NCI-H2171 (cell line): ENCODE data around the gene PLAAT1.
A peak's percentile ranks its signal among the peaks of the same experiment; 100 is the strongest.

Experiments
- DNase-seq: peaks from one replicate; lab custom pipeline; 2025; lab: John Stamatoyannopoulos, UW

The PLAAT1 gene

DNA sequence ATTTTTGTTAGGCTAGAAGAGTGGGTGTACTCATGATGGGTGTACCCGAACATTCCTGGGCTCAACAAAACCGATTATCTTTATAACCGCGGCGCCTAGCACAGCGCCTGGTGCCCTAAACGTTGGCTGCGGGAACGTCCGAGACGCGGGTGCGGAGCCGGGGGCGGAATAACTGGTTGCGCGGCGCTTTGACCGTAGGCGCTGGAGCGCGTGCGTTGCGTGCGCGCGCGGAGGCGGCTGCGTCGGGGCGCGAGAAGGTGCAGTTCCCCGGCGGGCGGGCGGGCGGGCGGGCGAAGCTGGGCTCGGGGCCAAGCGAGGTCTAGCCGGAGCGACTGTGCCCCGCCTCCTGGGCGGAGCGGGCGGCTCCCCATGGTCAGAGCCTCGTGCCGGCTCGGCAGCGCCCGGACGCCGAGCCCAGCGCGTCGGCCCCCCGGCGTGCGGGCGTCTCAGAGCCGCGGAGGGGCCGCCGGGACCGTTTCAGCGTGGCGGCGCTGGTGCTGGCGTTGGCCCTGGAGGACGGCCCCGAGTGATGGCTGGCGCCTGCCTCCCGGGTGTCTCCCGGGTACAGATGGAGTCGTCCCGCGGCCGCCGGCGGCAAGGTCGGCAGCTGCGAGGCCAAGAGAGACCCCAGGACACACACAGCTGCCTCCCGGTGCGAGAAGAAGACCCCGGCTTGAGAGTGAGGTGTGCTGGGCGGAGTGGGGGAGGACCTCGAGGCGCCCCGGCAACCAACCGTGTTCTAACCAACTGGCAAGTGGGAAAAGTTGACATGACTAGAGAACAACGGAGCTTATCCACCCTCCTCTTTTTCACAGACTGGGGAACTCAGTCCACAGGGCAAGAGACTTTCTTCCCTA is at the start of gene PLAAT1:
TSS of gene PLAAT1 (plus strand) at position 373 of the 857 bp plus-strand sequence. CDS start 14,429 bp downstream, outside the sequence.
- peak; percentile 83 for DNase-seq

DNA sequence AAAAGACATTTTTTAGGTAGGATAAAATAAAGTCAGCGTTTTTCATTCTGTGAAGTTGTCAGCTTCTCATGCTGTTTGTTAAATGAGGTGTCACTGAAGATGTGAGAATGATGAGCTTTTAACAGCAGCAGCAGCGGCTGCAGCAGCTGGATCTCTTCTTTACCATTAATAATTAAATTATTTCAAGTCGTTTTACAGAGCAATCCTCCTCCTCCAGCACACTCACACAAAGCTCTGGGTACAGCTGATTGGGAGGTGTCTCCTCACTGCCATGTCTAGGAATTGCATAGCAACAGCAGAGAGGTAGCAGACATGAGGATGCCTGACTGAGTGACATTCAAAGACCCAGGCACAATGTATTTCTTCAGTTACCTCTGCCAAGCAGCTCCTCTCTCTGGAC is 46.7 kb upstream of the PLAAT1 start:
- no peak for DNase-seq

- no peak for DNase-seq
Observed at GRCh38 chr3:193196746-193197145, 44.3 kb upstream of the PLAAT1 start.

DNA sequence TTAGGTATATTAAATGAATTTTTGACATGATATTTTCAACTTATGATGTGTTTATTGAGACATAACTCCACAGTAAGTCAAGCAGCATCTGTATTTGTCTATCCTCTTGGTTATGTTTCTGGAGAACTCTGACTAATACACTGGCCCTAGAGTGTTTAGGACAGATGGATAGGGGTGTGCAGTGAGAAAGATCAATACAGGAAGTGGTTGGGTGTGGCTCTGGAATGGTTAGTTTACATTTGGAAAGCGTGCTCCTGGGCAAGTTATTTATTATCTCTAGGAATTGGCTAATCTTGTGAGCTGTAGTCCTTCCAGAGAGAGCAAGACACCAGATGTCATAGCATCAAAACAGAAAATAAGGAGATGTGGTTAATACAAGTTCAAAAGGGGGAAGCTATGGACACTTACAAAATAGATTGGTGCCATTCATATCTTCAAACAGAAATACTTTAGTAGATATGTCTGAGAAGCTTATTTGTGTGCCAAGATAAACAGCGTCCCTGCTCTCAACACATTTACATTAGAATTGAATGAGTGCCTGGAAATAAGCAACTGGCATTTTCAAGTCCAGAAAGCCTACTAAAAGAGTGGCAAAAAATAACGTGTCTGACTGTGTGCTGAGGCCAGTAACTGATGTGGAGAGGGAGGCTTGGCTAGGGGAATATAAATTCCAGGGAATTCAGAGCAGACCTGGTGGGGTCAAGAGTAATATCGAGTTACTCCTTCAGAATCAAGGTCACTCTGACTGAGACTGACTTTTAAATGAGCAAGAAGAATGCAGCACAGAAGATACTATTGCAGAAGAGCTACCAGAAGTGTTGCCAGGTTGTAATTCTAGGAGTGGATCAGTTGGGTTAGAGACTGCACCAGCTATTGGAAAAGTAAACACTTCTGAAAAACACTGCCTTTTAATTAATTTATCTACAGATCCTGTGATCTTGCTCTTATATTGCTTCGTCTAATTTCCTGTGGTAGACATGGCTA is 33.4 kb upstream of the PLAAT1 start:
- DNase-seq = no peak

DNA sequence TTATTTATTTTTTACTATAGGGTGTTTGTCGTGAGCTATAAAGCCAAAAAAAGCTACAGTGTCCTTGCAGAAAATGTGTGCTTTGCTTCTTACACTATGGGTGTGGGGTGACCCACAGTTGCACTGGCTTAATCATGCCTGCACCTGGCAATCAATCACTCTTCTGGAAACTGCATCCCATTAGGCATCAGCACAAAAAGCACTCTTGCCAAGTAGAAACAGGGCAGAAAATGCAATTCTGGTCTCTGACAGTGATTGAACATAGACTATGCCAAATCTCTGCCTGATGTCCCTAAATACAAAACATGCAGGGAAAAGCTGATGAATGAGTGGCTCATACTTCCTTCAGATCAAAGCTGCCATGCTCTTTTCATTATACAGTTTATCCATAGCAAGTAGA is 30.4 kb upstream of the PLAAT1 start:
- no peak for DNase-seq

GRCh38 chr3:193211173-193211572 is 29.8 kb upstream of the PLAAT1 start:
- DNase-seq = no peak

DNA sequence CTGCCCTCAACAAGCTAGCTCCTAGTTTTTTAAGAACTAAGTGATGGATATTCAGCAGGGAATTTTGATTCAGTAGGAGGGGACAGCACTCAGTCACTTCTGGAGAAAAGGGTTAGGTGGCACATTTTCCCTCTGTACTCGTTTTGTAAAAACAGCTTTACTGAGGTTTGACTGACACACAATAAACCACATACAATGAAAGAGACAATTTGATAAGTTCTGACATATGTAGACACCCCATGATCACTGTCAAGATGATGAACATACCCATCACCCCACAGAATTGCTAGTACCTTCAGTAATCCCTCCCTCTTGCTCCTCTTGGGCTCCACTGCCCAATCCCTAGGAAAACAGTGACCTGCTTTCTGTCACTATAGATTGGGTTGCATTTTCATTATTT is 29.0 kb upstream of the PLAAT1 start:
- DNase-seq = no peak

DNA sequence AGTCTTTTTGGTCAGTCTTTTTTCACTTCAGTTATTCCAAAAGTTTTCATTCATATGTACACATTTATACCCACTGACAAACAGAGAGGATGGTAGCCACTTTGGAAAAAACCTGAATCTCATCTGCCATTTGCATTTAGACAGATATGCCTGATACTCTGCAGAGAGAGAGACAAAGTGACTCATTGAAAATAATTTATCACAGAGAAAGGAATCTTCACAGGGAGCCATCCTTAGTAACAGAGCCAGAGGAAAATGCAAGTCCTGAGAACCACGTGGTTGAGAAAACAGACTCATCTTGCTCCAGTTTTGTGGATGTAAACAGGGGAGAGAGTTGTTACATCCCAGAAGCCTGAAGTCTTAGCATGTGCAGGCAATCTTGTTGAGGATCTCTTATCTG is 28.2 kb upstream of the PLAAT1 start:
- no peak for DNase-seq

GRCh38 chr3:193214445-193214844 is 26.6 kb upstream of the PLAAT1 start:
- DNase-seq = no peak

DNA sequence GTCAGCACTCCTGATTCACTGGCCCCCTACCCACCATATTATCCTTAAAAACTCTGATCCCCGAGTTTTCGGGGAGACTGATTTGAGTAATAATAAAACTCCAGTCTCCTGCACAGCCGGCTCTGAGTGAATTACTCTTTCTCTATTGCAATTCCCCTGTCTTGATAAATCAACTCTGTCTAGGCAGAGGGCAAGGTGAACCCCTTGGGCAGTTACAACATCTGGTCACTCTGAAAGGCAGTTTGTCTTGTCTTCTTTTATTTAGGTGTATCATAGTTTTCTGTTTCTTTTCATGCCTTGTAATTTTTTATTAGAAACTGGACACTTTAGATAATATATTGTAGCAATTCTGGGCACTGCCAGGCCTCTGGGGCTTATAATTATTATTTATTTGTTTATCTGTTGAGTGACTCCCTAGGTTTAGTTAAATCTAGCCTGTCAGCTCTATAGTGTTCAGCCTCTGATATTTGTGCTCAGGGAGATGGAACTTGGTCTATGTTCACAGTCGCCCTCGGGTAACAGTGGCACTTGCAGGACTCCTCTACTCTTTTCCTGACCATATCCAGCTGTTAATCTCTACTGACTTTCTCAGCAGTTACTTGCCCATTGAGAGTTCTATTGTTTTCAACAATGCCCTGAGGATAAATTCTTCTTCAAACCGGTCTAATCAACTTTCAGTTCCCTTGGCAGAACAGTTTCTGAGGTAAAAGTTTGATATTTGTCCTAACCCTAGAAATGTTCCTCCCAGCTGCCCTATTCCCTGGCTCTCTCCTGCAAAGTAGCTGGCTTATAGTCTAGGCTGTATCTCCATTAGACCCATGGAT is 15.5 kb upstream of the PLAAT1 start:
- no peak for DNase-seq

DNA sequence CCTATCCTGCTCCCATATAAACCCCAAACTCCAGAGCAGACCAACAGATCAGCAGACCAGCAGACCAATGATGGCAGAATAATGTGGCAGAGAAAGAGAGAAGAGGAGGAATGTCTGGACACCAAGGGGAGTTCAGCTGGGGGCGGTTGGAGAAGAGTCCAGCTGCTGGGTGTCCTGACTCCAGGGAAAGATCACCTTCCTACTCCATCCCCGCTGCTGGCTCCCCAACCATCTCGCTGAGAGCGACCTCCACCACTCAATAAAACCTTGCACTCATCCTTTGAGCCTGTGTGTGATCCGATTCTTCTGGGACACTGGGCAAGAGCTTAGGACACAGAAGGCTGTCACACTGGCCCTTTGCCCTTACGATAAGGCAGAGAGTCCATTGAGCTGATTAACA is 12.8 kb upstream of the PLAAT1 start:
- DNase-seq = no peak

GRCh38 chr3:193229851-193230420 is 11.1 kb upstream of the PLAAT1 start:
- no peak for DNase-seq

- DNase-seq = peak; percentile 93
Observed at GRCh38 chr3:193230610-193231009, 10.4 kb upstream of the PLAAT1 start.

- DNase-seq = no peak
Observed at GRCh38 chr3:193231201-193231600, 9.8 kb upstream of the PLAAT1 start.

DNA sequence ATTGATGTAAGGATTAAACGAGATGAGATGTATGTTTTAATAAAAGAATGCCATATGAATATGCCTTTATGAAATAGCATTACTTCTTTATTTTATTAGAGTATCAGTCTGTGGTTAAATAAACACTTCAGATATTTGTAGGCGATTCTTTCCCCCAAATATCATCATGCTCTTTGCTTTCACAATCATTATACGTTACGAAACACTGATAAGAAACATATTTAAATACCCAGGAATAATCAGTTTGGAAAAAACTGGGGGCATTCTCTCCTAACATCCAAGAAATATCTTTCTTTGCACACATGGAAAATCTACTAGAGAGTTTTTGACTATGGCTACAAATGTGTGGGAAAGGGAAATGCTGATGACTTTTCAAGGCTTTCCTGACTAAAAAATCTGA is 4.4 kb upstream of the PLAAT1 start:
- no peak for DNase-seq

DNA sequence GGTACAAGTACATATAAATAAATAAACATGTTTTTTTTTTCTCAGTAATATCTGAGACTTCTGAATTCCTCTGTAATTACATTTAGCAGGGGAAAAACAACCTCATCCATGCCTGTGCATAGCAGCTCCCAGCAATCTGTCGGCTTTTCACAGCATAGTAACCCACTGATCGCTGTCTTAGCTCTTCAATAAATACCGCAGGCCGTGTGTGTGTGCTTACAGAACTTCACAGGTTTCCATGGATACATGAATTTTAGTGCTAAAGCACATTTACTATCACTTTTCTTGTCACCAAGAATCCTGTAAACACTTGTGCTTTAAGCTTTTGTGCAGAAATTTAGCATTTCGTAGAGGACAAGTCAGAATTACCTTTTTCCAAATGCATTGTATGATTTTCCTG is 4.0 kb upstream of the PLAAT1 start:
- no peak for DNase-seq

DNA sequence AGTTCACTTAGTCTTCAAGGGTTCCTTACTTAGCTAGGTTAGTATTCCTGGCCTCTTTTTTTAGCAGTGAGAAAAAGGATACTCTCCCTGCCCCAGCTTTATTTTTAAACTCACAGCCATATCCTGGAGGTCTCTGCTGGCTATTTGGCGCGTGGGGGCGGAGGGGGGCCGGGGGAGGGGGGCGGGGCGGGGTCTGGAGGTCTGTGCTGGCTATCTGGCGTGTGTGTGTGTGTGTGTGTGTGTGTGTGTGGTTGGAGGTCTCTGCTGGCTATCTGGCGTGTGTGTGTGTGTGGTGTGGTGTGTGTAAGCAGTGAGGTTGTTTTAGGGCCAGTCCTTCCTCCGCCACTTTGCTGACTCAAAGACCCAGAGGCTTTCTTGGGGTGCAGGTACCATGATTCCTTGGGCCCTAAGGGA is 579 bp upstream of the PLAAT1 start:
- DNase-seq = no peak

- no peak for DNase-seq
Observed at GRCh38 chr3:193241716-193242115, 694 bp downstream of the PLAAT1 start.

- no peak for DNase-seq
Observed at GRCh38 chr3:193243571-193243970, 2.5 kb downstream of the PLAAT1 start.

DNA sequence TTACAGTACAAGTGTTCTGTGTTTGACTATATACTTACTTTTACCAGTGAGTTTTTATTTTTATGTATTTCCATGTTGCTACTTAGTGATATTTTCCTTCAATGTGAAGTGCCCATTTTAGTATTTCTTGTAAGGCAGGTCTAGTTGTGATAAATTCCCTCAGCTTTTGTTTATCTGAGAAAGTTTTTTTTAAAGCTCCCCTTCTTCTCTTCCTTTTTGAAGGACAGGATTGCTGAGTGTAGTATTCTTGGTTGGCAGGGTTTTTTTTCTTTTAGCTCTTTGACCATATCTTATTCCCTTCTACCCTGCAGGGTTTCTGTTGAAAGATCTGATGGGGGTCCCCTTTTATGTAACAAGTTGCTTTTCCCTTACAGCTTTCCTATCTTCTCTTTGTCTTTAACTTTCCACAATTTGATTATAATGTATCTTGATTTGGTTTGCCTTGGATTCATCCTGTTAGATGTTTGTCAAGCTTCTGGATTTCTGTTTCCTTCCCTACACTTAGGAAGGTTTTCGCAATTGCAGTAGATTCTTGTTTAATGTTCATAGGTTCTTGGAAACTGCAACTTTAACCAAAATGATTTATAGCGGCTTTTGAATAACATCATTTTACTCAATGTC is 7.9 kb downstream of the PLAAT1 start:
- DNase-seq = peak; percentile 3

DNA sequence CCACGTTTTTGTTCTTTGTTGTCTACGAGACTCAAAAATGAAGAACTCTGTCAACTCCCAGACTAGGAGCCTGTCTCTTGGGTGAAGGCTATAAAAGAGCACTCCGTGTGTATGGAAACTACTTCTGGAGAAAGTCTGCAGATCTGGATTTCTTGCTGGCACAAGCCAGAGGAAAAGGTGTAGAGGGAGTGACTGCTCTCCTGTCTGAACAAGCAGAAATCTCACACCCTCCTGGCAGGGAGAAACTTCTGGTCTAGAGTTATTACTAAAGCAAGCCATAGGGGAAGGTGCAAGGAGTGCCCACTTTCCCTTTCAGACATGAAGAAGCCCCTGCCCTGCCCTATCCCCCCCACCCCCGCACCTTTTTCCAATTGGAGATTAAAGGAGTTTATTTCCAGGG is 9.5 kb downstream of the PLAAT1 start:
- DNase-seq = no peak
